HFF-Myc (cell line): ENCODE measurements around the gene PPP1R11.

ENCODE experiments used
- DNase-seq: peaks from one replicate; pipeline ENCODE4 v3.0.0-alpha.2; 2011; ENCODE audit warnings: low read depth; ENCODE audit errors: extremely low read depth
- H3K4me3 ChIP-seq: replicated peaks from 2 replicates; pipeline ENCODE4 v1.5.1; 2011; ENCODE audit warnings: low read depth, mild to moderate bottlenecking, control low read depth, low read length
- TF ChIP-seq, protein P1 (sequence below): IDR thresholded peaks from 2 replicates; pipeline ENCODE4 v1.5.1; 2012; ENCODE audit warnings: mild to moderate bottlenecking, low read depth, low read length, control low read depth; ENCODE audit errors: missing control alignments

The PPP1R11 gene

DNA sequence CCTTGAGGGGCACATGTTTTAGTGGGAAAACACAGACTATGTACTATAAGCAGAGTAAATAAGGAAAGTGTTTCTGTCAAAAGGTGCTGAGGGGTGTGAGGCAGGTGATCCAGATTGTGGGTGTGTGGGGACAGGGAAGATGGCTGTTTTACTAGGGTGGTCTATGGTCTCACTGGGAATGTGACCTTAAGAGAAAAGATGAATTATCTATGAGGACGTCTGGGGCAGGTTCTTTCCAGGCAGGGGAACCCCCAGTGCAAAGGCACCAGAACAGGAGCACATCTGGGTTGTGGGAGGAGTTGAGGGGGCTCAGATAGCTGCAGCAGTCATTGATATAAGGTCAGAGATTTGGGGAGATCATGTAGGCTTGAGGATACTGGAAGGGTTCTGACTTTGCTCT is 24.1 kb upstream of the PPP1R11 start:
- no peak for DNase-seq
- TF ChIP-seq, protein P1, sequence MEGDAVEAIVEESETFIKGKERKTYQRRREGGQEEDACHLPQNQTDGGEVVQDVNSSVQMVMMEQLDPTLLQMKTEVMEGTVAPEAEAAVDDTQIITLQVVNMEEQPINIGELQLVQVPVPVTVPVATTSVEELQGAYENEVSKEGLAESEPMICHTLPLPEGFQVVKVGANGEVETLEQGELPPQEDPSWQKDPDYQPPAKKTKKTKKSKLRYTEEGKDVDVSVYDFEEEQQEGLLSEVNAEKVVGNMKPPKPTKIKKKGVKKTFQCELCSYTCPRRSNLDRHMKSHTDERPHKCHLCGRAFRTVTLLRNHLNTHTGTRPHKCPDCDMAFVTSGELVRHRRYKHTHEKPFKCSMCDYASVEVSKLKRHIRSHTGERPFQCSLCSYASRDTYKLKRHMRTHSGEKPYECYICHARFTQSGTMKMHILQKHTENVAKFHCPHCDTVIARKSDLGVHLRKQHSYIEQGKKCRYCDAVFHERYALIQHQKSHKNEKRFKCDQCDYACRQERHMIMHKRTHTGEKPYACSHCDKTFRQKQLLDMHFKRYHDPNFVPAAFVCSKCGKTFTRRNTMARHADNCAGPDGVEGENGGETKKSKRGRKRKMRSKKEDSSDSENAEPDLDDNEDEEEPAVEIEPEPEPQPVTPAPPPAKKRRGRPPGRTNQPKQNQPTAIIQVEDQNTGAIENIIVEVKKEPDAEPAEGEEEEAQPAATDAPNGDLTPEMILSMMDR = no peak

GRCh38 chr6:30043744-30044143 is 23.3 kb upstream of the PPP1R11 start:
- no peak overlapping the region for H3K4me3 ChIP-seq
- TF ChIP-seq, protein P1 = no peak
- DNase-seq = no peak

More for the DNA sequence above, 24.1 kb upstream of the PPP1R11 start:
- no peak overlapping the region for H3K4me3 ChIP-seq

- TF ChIP-seq, protein P1 = no peak
- no peak overlapping the region for H3K4me3 ChIP-seq
- no peak for DNase-seq
Measured at GRCh38 chr6:30044630-30045029, 22.4 kb upstream of the PPP1R11 start.

- no peak overlapping the region for H3K4me3 ChIP-seq
- DNase-seq = no peak
- TF ChIP-seq, protein P1 = no peak
Measured at GRCh38 chr6:30047220-30047619, 19.8 kb upstream of the PPP1R11 start.

GRCh38 chr6:30053682-30054081 is 13.3 kb upstream of the PPP1R11 start:
- no peak for DNase-seq
- no peak overlapping the region for H3K4me3 ChIP-seq
- TF ChIP-seq, protein P1 = no peak

GRCh38 chr6:30055513-30055912 is 11.5 kb upstream of the PPP1R11 start:
- H3K4me3 ChIP-seq = no peak overlapping the region
- no peak for DNase-seq
- TF ChIP-seq, protein P1 = no peak

DNA sequence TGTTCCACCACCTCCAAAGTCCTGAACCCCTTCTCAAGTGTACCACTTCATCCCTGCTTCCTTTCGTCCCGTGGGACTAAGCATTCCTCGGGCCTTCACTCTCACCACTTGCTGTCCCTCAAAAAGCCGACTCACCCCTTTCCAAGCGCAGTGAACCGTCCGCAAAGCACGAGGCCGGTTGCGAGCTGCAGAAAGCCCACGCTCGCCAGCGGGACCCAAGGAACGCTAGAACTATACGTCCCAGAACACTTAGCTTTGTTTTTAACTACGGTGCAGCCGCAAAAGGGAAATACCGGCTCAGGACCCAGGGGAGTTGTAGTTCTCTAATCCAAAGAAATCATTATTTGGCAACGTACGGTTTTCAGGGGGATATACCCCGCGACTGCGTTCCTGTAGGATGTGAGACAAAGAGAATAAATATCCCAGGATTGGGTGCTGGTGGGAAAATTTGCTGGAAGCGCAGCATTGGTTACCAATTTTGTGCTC is 6.3 kb upstream of the PPP1R11 start:
- DNase-seq = no peak
- TF ChIP-seq, protein P1 = no peak
- peak overlapping the region; percentile 92 for H3K4me3 ChIP-seq
